Cardiac muscle cell (in vitro differentiated cells and primary cell): ENCODE measurements around the gene ABHD10. TPM values are rescaled to one million over a fixed set of nuclear protein-coding genes. Genes with fewer than 3 reads are reported as not detected.

ENCODE experiments used
- DNase-seq, 2 donors: peaks; one replicate each; pipeline versions ENCODE4 v3.0.0 to v3.0.0-alpha.2; 2010 to 2017; ENCODE audit warnings: low read depth in 1 of 2, low spot score in 1 of 2
- H3K27ac ChIP-seq: fragments of 200-600 bp; sonication (generic); 2 replicates; pipeline ENCODE4 v1.5.1; 2016
- H3K27me3 ChIP-seq: fragments of 200-600 bp; sonication (generic); 2 replicates; pipeline ENCODE4 v1.6.0; 2016; ENCODE audit warnings: control low read depth
- H3K36me3 ChIP-seq: fragments of 200-600 bp; sonication (generic); 2 replicates; pipeline ENCODE4 v1.5.1; 2016; ENCODE audit warnings: control low read depth
- H3K4me1 ChIP-seq: fragments of 200-600 bp; sonication (generic); 2 replicates; pipeline ENCODE4 v1.8.1; 2017; ENCODE audit warnings: low read depth, mild to moderate bottlenecking, mixed run types
- H3K4me3 ChIP-seq: fragments of 200-600 bp; sonication (generic); 2 replicates; pipeline ENCODE4 v1.5.1; 2016; ENCODE audit warnings: mild to moderate bottlenecking
- H3K9me3 ChIP-seq: fragments of 200-600 bp; sonication (generic); 2 replicates; pipeline ENCODE4 v1.5.1; 2017; ENCODE audit warnings: low read depth, mild to moderate bottlenecking, control low read depth
- polyA plus RNA-seq: library from polyadenylated mRNA; unstranded; fragments of >200 nt; fragmentation: Nextera tagmentation; extraction: Ambion mirVana; gene quantifications from 2 replicates; pipeline ENCODE4 v1.2.1, GENCODE V29; 2016
- total RNA-seq: library from RNA; depleted of rRNA; stranded (reverse); fragments of >200 nt; gene quantifications from 2 replicates; pipeline ENCODE4 v1.2.3, GENCODE V29; 2016
- TF ChIP-seq, protein P1 (sequence below): IDR thresholded peaks from 2 replicates; pipeline ENCODE4 v1.5.1; 2012; ENCODE audit warnings: low read depth, mild to moderate bottlenecking, low read length

The ABHD10 gene
- total and polyA plus RNA-seq, 2 experiments from 2014 or later, result 22.6 to 37.6 TPM

DNA sequence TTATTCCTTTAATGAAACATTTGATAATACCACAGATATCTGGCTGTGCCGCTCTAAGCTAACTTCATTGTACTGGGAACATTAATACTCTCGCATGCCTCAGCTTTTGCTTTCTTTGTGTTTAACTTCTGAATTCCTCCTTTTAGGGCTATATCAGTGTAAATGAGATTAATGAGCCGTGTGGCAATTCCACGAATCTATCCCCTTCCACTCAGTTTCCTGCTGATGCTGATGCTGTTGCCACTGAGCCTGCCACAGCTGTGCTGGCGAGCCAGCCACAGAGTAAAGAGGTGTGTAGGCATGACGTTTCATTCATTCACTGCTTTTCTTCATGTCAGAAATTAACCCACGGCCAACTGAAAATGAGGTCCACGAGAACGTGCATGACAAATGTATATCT, 30.0 kb upstream of the ABHD10 start:
- DNase-seq, result no peak

DNA sequence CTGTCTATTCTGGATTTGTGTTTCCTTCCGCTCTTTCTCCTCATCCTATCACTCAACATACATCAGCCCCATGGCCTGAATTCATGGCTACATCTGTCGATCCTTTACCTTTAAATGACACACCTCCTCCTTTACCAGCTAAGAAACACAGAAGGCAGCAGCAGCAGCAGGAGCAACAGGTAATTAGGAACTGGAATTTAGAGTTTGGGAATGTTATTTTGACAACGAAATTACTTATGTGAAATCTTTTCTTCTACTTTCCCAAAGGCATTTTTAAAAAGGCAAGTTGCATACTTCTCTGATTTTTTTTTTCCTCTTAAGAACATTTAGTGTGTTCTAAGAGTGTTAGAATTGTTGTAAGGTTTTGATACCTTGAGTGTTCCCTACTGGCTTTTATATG, 29.1 kb upstream of the ABHD10 start:
- no peak for DNase-seq
- Histone ChIP-seq H3K27me3 (no peaks in the 10 kb centered on the region), H3K36me3 (no peaks in the 10 kb centered on the region), H3K27ac (no peak overlapping the region), H3K4me1 (peaks cover 4% of the 10 kb centered on the region), H3K9me3 (no peaks in the 10 kb centered on the region), H3K4me3 (no peak overlapping the region)
- TF ChIP-seq, protein P1, sequence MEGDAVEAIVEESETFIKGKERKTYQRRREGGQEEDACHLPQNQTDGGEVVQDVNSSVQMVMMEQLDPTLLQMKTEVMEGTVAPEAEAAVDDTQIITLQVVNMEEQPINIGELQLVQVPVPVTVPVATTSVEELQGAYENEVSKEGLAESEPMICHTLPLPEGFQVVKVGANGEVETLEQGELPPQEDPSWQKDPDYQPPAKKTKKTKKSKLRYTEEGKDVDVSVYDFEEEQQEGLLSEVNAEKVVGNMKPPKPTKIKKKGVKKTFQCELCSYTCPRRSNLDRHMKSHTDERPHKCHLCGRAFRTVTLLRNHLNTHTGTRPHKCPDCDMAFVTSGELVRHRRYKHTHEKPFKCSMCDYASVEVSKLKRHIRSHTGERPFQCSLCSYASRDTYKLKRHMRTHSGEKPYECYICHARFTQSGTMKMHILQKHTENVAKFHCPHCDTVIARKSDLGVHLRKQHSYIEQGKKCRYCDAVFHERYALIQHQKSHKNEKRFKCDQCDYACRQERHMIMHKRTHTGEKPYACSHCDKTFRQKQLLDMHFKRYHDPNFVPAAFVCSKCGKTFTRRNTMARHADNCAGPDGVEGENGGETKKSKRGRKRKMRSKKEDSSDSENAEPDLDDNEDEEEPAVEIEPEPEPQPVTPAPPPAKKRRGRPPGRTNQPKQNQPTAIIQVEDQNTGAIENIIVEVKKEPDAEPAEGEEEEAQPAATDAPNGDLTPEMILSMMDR, result no peak

More for the DNA sequence above, 30.0 kb upstream of the ABHD10 start:
- Histone ChIP-seq H3K4me1 (peaks cover 4% of the 10 kb centered on the region), H3K36me3 (no peaks in the 10 kb centered on the region), H3K4me3 (no peak overlapping the region), H3K27me3 (no peaks in the 10 kb centered on the region), H3K27ac (no peak overlapping the region), H3K9me3 (no peaks in the 10 kb centered on the region)
- TF ChIP-seq, protein P1, result no peak

DNA sequence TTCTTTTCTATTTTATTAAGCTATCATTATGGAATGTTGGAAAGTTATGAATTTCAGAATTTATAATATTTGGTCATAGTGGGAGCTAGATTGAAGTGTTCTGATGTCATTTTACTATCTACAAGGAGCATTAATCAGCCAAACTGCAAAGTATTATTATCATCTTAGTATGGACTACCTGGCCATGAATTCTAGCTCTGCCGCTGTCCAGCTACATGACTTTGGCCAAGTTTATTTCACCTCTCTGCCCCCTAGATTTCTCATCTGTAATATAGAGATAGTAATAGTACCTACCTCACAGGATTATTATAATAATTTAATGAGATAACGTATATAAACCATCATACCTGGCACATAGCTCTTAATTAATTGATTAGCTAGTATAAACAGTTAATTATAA, 27.8 kb upstream of the ABHD10 start:
- Histone ChIP-seq H3K27me3 (no peaks in the 10 kb centered on the region), H3K9me3 (no peaks in the 10 kb centered on the region), H3K4me3 (no peak overlapping the region), H3K36me3 (no peaks in the 10 kb centered on the region), H3K4me1 (peaks cover 4% of the 10 kb centered on the region), H3K27ac (no peak overlapping the region)
- DNase-seq, result no peak
- TF ChIP-seq, protein P1, result no peak

DNA sequence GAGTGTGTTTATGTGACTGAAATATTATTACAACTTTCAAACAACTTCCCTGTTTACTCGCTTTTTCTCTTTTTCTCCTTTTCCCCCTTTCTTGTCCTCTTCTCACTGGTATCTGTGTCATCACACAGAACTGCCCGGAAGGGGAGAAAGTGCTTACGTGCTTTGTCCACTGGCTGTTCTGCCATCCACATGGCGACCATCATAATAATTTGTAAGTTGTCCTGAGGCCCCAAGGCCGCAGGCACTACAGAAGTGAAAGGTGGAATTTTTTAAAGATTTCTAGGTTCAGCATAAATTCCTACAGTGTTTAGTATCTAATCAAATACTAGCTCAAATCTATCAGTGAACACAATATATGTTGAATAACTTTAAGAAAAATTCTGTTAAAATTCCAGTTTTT, 26.7 kb upstream of the ABHD10 start:
- no peak for DNase-seq
- H3K27ac ChIP-seq, result no peak overlapping the region
- H3K4me1 ChIP-seq, result peaks cover 4% of the 10 kb centered on the region
- H3K9me3 ChIP-seq, result no peaks in the 10 kb centered on the region
- H3K4me3 ChIP-seq, result no peak overlapping the region
- H3K36me3 ChIP-seq, result no peaks in the 10 kb centered on the region
- H3K27me3 ChIP-seq, result no peaks in the 10 kb centered on the region
- TF ChIP-seq, protein P1, result no peak

DNA sequence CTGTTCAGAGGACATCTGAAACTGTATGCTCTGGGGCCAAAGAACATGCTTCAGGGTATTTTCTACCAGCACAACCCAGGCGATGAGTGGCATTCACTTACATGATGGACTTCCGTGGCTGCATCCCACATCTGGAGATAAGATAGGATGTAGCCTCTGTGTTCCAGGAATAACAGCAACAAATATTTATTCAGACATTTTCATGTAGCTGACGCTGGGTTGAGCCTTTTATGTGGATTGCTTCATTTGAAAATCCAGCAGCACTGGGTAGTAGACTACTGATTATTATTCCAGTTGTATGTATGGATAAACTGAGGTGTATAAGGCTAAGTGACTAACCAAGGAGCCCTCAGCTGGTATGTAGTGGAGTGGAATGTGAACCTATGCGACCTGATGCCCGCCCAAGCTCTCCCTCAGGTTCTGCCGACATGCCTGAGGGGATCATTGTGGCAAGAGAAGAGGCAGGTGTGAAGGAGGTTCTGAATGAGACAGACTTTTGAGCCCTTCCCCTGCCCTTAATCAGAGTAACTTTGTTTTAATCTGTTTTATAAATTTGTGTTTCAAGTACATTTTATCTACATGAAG, 25.9 kb upstream of the ABHD10 start:
- TF ChIP-seq, protein P1, result no peak
- H3K36me3 ChIP-seq, result no peaks in the 10 kb centered on the region

More for the DNA sequence above, 25.9 kb upstream of the ABHD10 start:
- Histone ChIP-seq H3K4me3 (no peak overlapping the region), H3K27me3 (no peaks in the 10 kb centered on the region), H3K4me1 (peaks cover 4% of the 10 kb centered on the region), H3K9me3 (no peaks in the 10 kb centered on the region), H3K27ac (no peak overlapping the region)
- peak in 1 of 2 donors; percentile 33 for DNase-seq
